GM21367 (cell line): ENCODE measurements around the gene CMSS1.
"Not testable (repeated sequence)": the region's sequence is repeated elsewhere in the genome, so short reads cannot be mapped to it uniquely, and the experiment has no call there.

ENCODE experiments used
- ATAC-seq: cut with Tn5 transposase; IDR thresholded peaks from one replicate; pipeline ENCODE4 v1.9.1; 2021; ENCODE audit not compliant: unreplicated experiment

CMSS1 gene

GRCh38 chr3:99817047-99817436 lies 620 bp upstream of the CMSS1 start:
- no peak for ATAC-seq

GRCh38 chr3:99818818-99819217 lies 1.2 kb downstream of the CMSS1 start:
- no peak for ATAC-seq

GRCh38 chr3:99823723-99824711 lies 6.4 kb downstream of the CMSS1 start:
- ATAC-seq: no peak

- no peak for ATAC-seq
Observed at GRCh38 chr3:99825004-99825640, 7.5 kb downstream of the CMSS1 start.

GRCh38 chr3:99829844-99830243 lies 12.2 kb downstream of the CMSS1 start:
- no peak for ATAC-seq

- ATAC-seq: no peak
Observed at GRCh38 chr3:99833617-99834205, 16.0 kb downstream of the CMSS1 start.

- ATAC-seq: no peak
Observed at GRCh38 chr3:99834211-99834957, 16.7 kb downstream of the CMSS1 start.

GRCh38 chr3:99836681-99837080 lies 19.0 kb downstream of the CMSS1 start:
- no peak for ATAC-seq

GRCh38 chr3:99837715-99838114 lies 20.1 kb downstream of the CMSS1 start:
- ATAC-seq: no peak

- no peak for ATAC-seq
Observed at GRCh38 chr3:99838755-99839154, 21.1 kb downstream of the CMSS1 start.

GRCh38 chr3:99839613-99840012 lies 22.0 kb downstream of the CMSS1 start:
- no peak for ATAC-seq

- not testable (repeated sequence) for ATAC-seq
Observed at GRCh38 chr3:99841949-99842348, 24.3 kb downstream of the CMSS1 start.

- no peak for ATAC-seq
Observed at GRCh38 chr3:99842826-99843589, 25.3 kb downstream of the CMSS1 start.

- no peak for ATAC-seq
Observed at GRCh38 chr3:99843590-99844258, 26.1 kb downstream of the CMSS1 start.

- no peak for ATAC-seq
Observed at GRCh38 chr3:99845331-99845730, 27.7 kb downstream of the CMSS1 start.

GRCh38 chr3:99845999-99846398 lies 28.3 kb downstream of the CMSS1 start:
- ATAC-seq: no peak

GRCh38 chr3:99846477-99847160 lies 29.0 kb downstream of the CMSS1 start:
- ATAC-seq: no peak

- no peak for ATAC-seq
Observed at GRCh38 chr3:99848433-99848832, 30.8 kb downstream of the CMSS1 start.

- ATAC-seq: no peak
Observed at GRCh38 chr3:99850608-99851007, 32.9 kb downstream of the CMSS1 start.
